Measurements from ENCODE around the gene PSMB3. TPM values are rescaled to one million over a fixed set of nuclear protein-coding genes. Genes with fewer than 3 reads are reported as not detected.
A peak's percentile ranks its signal among the peaks of the same experiment; 100 is the strongest.

Gene PSMB3
- total and polyA plus RNA-seq, 9 of the 15 experiments (the other 6 are each of a cell fraction or from before 2014, with no cell fraction given) = 460 to 2,775 (median 574) TPM

GRCh38 chr17:38728290-38728831 lies 24.2 kb upstream of the PSMB3 start (continued):
- TF ChIP-seq SRSF9 (IDR thresholded peaks at IDR 0.05; ENCODE audit: borderline replicate concordance, low read depth, low read length) (no peak), MCM5 (IDR thresholded peaks at IDR 0.05; ENCODE audit: low read depth) (no peak), RCOR1 (IDR thresholded peaks at IDR 0.05; ENCODE audit: borderline replicate concordance in 1 of 2, low read depth in 2 of 2, low read length in 2 of 2) (peak in 1 of 2 experiments; percentile 74; a peak in 2 of 4 replicates), KDM1A (IDR thresholded peaks at IDR 0.05) (peak in 1 of 2 experiments; percentile 15; a peak in 1 of 4 replicates), TFAP4 (CRISPR knock-in tag; IDR thresholded peaks at IDR 0.05; ENCODE audit: borderline replicate concordance) (no peak), L3MBTL2 (IDR thresholded peaks at IDR 0.05) (peak; percentile 99), TEAD4 (IDR thresholded peaks at IDR 0.05; ENCODE audit: low read length) (no peak; the same call in 1 of the 2 replicates), TEAD4 (CRISPR knock-in tag; IDR thresholded peaks at IDR 0.05; ENCODE audit: borderline replicate concordance) (no peak), ARID2 (IDR thresholded peaks at IDR 0.05) (no peak), ZFP91 (CRISPR knock-in tag; IDR thresholded peaks at IDR 0.05) (no peak), ZC3H8 (IDR thresholded peaks at IDR 0.05) (no peak), MAX (CRISPR knock-in tag; IDR thresholded peaks at IDR 0.05) (peak; percentile 52), ZNF77 (CRISPR knock-in tag; IDR thresholded peaks at IDR 0.05) (no peak), ZNF695 (CRISPR knock-in tag; IDR thresholded peaks at IDR 0.05) (no peak), VEZF1 (CRISPR knock-in tag; IDR thresholded peaks at IDR 0.05) (peak; percentile 31; the same call in 1 of the 2 replicates), ZNF551 (CRISPR knock-in tag; IDR thresholded peaks at IDR 0.05) (no peak), TAL1 (IDR thresholded peaks at IDR 0.05) (no peak), FOXK1 (CRISPR knock-in tag; IDR thresholded peaks at IDR 0.05; ENCODE audit: borderline replicate concordance) (no peak), ERF (CRISPR knock-in tag; IDR thresholded peaks at IDR 0.05) (0 out of 2 replicates have a peak, but pooled peaks have one; percentile 54), ILF3 (IDR thresholded peaks at IDR 0.05; ENCODE audit: borderline replicate concordance) (no peak)
- TF ChIP-seq, protein P1, sequence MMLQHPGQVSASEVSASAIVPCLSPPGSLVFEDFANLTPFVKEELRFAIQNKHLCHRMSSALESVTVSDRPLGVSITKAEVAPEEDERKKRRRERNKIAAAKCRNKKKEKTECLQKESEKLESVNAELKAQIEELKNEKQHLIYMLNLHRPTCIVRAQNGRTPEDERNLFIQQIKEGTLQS (IDR thresholded peaks at IDR 0.05) = no peak
- TF ChIP-seq, protein P1 (CRISPR knock-in tag; conservative IDR thresholded peaks at IDR 0.05) = no peak

Measured in K562 (cell line).